Measurements from ENCODE around the gene DROSHA. TPM values are rescaled to one million over a fixed set of nuclear protein-coding genes. Genes with fewer than 3 reads are reported as not detected.

Gene DROSHA
- total and polyA plus RNA-seq, 8 donors: 25.2 to 77.2 (median 44.0) TPM

GRCh38 chr5:31561946-31562345 is 30.1 kb upstream of the DROSHA start:
- H3K9me3 ChIP-seq: peaks cover 0 to 9% (median 4%) of the 10 kb centered on the region in 4 donors
- no peaks in the 10 kb centered on the region for H3K27me3 ChIP-seq
- no peak for DNase-seq
- WGBS, 5 donors: 71 to 96% (median 86%) methylated on average over 1 of the region's 1 CpG
- H3K27ac ChIP-seq: no peak overlapping the region
- H3K4me1 ChIP-seq: peaks cover 0 to 9% (median 0%) of the 10 kb centered on the region in 4 donors
- H3K36me3 ChIP-seq: peaks cover 0 to 10% (median 6%) of the 10 kb centered on the region in 4 donors
- intact Hi-C loops (cut with DNase I; ENCODE audit: low total_unique reads): no loop called here
- TF ChIP-seq CTCF (IDR thresholded peaks at IDR 0.05) (no peak), POLR2AphosphoS5 (IDR thresholded peaks at IDR 0.05) (no peak), EP300 (IDR thresholded peaks at IDR 0.05) (no peak), POLR2A (IDR thresholded peaks at IDR 0.05) (no peak)
- no peak overlapping the region for H3K4me3 ChIP-seq

- no peaks in the 10 kb centered on the region for H3K27me3 ChIP-seq
- intact Hi-C loops (cut with DNase I; ENCODE audit: low total_unique reads): no loop called here
- peaks cover 7 to 30% (median 26%) of the 10 kb centered on the region in 4 donors for H3K36me3 ChIP-seq
- 85 to 95% (median 92%) methylated on average over 3 of the region's 3 CpGs for WGBS, 5 donors
- peaks cover 0 to 9% (median 0%) of the 10 kb centered on the region in 4 donors for H3K4me1 ChIP-seq
- H3K9me3 ChIP-seq: no peaks in the 10 kb centered on the region
- TF ChIP-seq EP300 (IDR thresholded peaks at IDR 0.05) (no peak), POLR2AphosphoS5 (IDR thresholded peaks at IDR 0.05) (no peak), POLR2A (IDR thresholded peaks at IDR 0.05) (no peak), CTCF (IDR thresholded peaks at IDR 0.05) (no peak)
- H3K27ac ChIP-seq: no peak overlapping the region
- no peak for DNase-seq
- H3K4me3 ChIP-seq: no peak overlapping the region
Measured at GRCh38 chr5:31559942-31560341, 28.0 kb upstream of the DROSHA start.

GRCh38 chr5:31556461-31556860 is 24.6 kb upstream of the DROSHA start:
- no peak for DNase-seq
- Histone ChIP-seq H3K27me3 (no peaks in the 10 kb centered on the region), H3K4me3 (no peak overlapping the region), H3K27ac (no peak overlapping the region), H3K36me3 (peaks cover 22 to 64% (median 59%) of the 10 kb centered on the region in 4 donors), H3K9me3 (no peaks in the 10 kb centered on the region), H3K4me1 (no peaks in the 10 kb centered on the region)
- 69 to 88% (median 80%) methylated on average over 3 of the region's 3 CpGs for WGBS, 5 donors
- intact Hi-C loops (cut with DNase I; ENCODE audit: low total_unique reads): no loop called here
- no peak for TF ChIP-seq CTCF (IDR thresholded peaks at IDR 0.05)
- TF ChIP-seq EP300 (IDR thresholded peaks at IDR 0.05): no peak
- no peak for TF ChIP-seq POLR2A (IDR thresholded peaks at IDR 0.05)
- no peak for TF ChIP-seq POLR2AphosphoS5 (IDR thresholded peaks at IDR 0.05)

- no peak for DNase-seq
- H3K4me3 ChIP-seq: no peak overlapping the region
- H3K27ac ChIP-seq: no peak overlapping the region
- intact Hi-C loops (cut with DNase I; ENCODE audit: low total_unique reads): no loop called here
- H3K9me3 ChIP-seq: no peaks in the 10 kb centered on the region
- no peak for TF ChIP-seq POLR2AphosphoS5 (IDR thresholded peaks at IDR 0.05)
- no peak for TF ChIP-seq POLR2A (IDR thresholded peaks at IDR 0.05)
- TF ChIP-seq CTCF (IDR thresholded peaks at IDR 0.05): no peak
- TF ChIP-seq EP300 (IDR thresholded peaks at IDR 0.05): no peak
- no peaks in the 10 kb centered on the region for H3K4me1 ChIP-seq
- H3K27me3 ChIP-seq: no peaks in the 10 kb centered on the region
- WGBS, 5 donors: 97 to 98% (median 98%) methylated on average over 1 of the region's 1 CpG
- H3K36me3 ChIP-seq: peaks cover 25 to 82% (median 68%) of the 10 kb centered on the region in 4 donors
Measured at GRCh38 chr5:31554552-31554951, 22.7 kb upstream of the DROSHA start.

Measured in stomach (tissue), 9 donors.